ENCODE measurements around the gene OR1I1.

- no peak for TF ChIP-seq REST (IDR thresholded peaks at IDR 0.05)
- TF ChIP-seq HDAC2 (IDR thresholded peaks at IDR 0.05): no peak
- TF ChIP-seq ZSCAN20 (CRISPR knock-in tag; IDR thresholded peaks at IDR 0.05): no peak
- no peak for TF ChIP-seq CEBPB (IDR thresholded peaks at IDR 0.05)
- no peak for TF ChIP-seq CTCF (IDR thresholded peaks at IDR 0.05)
Observed at GRCh38 chr19:15072930-15073647, 8.9 kb upstream of the OR1I1 start.

All from A549 (cell line).